Muscle of back (tissue), 13 donors: ENCODE results near the gene KCNA3. TPM values are rescaled to one million over a fixed set of nuclear protein-coding genes. Genes with fewer than 3 reads are reported as not detected.

Source experiments
- DNase-seq, 3 donors: peaks; one replicate each; pipeline versions ENCODE4 v3.0.0 to v3.0.0-alpha.2; 2013
- long read RNA-seq, 9 donors: transcript quantifications; one replicate each; lab custom pipeline, GENCODE V29; 2026
- polyA plus RNA-seq, 10 donors: library from polyadenylated mRNA; unstranded; fragments of 120-200 nt; gene quantifications; one replicate each; pipeline ENCODE4 v1.2.1, GENCODE V29; 2013; ENCODE audit not compliant: insufficient read length in 10 of 10

The KCNA3 gene
- 1 to 10 TPM in 1 of 10 donors, under 1 TPM in 9; 0.08 to 2.9 (median 0.23) TPM for polyA plus RNA-seq
- long read RNA-seq, donor 1 = 0 reads
- long read RNA-seq, donor 2 = 0 reads
- long read RNA-seq, donor 3 = 0 reads
- long read RNA-seq, donor 4, partial matches to known transcripts = 0 of 1 reads
- long read RNA-seq, donor 4, other reads (novel, unspliced or antisense) = 0 of 1 reads
- long read RNA-seq, donor 5, partial matches to known transcripts = 0 of 1 reads
- long read RNA-seq, donor 5, other reads (novel, unspliced or antisense) = 0 of 1 reads
- long read RNA-seq, donor 6, partial matches to known transcripts = 0 of 1 reads
- long read RNA-seq, donor 6, other reads (novel, unspliced or antisense) = 0 of 1 reads
- long read RNA-seq, donor 7 = 0 reads
- long read RNA-seq, donor 8 = 0 reads
- long read RNA-seq, donor 9 = 0 reads

DNA sequence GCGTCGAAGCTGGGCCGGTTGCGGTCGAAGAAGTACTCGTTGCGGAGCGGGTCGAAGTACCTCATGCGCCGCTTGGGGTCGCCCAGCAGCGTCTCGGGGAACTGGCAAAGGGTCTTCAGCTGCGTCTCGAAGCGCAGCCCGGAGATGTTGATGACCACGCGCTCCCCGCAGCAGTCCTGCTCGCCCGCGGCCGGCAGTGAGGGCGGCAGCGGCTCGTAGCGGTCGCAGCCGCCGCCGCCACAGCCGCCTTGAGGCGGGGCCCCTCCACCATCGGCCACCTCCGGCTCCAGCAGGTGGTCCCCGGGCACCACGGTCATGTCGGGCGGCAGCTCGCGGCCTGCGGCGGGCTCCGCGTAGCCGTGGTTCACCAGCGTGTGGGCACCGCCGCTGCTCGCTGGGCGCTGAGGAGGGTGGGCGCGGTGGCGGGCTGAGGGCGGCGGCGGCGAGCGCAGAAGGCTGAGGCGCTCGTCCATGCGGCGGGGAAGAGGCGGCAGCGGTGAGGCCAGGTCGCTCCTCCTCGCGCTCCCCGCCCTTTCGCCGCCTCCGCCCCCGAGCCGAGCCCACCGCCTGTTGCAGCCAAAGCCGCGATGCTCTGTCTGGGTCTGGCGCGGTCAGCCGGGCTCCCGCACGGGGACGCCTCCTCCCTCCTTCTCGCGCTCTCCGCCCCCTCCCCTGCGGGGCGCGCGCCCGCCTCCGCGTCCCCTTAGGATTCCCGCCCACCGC is at the start of gene KCNA3:
Gene KCNA3, minus strand, starts transcription at position 604 of the 723 bp plus-strand sequence. Its CDS starts 131 bp downstream, at position 473.
- peak in 2 of 3 donors; percentile 5 to 63 for DNase-seq

DNA sequence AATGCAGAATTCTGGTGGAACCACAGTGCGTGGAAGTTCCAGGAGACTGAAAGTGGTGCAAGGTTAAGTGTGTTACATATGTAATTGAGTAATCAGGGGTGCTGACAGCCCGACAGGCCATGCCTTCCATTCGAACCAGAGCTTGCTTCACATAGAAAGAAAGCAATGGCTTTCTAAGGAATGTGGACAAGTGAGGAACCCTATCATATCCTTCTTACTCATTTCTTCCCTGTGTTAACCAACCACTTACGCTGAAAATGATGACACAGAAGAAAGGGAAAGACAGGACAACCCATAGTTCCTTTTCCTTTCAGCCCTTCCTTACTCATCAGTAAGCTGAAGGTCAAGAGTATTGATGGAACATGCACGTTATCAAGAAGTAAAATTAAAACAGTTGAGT is 48.1 kb upstream of the KCNA3 start:
- DNase-seq = no peak

DNA sequence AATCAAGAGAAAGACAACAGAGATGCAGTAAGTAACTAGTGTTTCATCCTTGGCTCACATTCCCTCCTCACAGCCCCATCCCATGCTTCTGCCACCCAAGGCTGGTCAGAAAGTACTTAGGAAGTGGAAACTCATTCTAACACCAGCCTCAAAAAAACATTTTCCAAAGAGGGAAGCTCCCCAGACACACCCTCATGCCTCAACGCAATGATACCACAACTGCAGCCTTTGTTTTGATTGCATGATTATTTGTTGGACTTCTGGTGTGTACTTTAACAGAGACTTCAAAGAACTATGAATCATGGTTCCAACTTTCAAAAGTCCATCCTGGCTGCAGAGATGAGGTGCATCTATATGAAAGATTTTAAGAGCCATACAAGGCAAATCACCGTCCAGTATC is 45.2 kb upstream of the KCNA3 start:
- DNase-seq = no peak

DNA sequence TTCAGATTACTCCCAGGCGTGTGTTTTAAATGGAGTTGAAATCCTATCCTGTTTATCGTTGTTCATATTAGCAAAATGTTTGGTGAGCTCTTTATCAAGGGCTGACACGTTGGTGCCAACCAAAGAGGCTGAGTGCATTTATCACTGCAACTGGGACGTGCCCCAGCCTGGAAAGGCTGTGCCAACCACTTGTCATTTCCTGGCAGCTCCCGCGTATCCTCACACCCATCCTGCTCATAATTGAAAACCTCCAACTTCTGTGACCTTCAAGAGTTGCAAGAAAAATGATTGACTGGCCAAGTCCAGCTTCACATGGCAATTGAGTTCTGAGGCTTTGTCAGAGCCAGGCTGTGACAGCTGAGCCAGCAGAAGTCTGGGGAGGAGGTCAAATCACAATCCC is 43.7 kb upstream of the KCNA3 start:
- no peak for DNase-seq

DNA sequence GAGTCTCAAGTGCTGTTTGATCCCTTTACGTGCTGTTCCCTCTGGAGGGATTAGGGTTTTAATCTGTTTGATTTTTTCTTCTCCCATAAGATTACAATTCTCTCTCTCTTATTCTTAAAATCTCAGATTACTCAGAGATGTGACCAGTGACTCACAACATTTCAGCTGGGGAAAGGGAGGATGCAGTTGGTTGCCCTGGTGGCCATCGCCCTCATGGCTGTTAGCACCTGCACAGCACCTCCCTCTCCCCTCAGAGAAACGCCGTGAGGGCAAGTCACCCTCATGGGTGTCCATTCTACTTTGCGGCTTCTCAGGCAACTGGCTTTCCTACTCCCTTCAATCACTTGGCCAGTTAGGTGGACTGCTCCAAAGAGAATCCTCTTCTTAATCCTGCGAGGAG is 42.4 kb upstream of the KCNA3 start:
- no peak for DNase-seq

DNA sequence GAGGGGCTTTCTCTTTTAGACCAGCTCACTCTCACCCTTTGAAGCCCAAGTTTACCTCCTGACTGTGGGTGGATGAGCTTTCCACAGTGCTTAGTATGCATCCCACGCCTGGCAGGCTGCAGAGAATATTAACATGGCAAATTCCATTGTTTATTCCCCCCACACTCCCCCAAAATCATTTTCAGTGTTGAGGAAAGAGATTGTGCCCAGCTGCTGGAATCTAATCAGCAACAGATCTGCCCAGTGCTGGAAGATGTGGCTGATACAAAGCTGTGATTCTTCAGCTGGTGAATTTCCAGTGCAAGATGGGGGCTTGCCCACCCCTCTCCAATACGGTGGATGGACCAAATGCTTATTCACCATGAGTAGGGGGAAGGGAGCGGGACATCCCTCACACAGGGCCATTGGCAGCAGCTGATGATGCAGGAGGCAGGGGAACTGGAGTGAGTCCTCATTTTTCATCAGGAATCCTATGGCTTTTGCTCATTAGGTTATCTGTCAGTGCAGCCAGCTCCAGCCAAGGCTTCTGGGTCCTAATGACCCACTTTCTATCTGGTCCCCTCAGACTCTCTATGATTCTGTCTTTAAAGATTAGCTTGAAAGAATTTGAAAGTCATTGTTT is 39.7 kb upstream of the KCNA3 start:
- no peak for DNase-seq

DNA sequence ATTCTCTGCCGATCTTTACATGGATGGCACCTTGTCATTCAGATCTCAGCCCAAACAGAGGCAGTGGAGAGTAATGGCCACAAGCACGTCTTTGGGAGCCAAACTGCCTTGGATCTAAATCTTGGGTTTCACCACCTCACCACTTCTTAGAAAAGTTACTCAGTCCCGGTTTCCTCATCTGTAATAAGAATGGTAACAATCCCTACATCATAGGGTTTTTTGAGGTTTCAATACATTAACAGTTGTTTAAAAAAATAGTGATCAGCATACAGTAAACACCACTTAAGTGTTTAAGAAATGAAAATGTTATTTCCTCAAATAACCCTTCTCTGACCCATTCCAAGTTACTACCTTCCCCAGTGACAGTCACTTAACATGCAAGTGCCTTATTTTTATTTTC is 38.5 kb upstream of the KCNA3 start:
- no peak for DNase-seq

DNA sequence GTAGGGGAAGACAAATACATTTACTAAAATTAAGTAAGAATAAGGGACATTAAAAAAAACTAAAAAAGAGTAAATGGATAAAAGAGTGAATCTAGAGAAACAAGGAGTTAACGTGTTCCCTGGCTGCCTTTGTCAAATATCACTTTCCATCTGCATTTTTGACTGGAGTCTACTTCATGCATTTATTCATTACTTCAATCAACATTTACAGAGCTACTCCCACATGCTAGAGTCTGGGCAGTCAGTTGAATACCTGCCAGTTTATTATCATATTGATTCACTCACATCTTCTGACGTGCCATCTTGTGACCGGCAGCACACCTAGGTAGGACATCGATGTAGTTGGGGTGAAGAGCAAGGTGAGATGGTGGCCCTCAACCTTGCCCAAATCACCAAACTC is 35.6 kb upstream of the KCNA3 start:
- no peak for DNase-seq

DNA sequence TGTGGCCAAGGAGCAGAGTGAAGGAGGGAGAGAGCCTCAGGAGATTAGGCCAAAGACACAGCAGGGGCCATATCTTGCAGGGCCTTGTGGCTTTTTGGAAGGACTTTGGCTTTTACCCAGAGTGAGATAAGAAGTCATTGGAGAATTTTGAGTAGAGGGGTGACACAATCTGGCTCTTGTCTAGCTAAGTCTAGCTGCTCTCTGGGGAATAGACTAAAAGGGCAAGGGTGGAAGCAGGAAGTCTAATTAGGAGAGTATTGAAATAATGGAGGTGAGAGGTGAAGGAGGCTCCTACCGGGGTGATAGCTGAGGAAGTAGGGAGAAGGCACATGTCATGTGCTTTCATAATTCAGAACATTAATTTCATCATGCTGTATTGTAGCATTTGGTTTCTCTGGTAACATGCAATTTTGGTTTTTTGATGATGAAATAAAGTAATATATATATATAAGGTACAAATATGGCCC is 34.3 kb upstream of the KCNA3 start:
- DNase-seq = no peak

DNA sequence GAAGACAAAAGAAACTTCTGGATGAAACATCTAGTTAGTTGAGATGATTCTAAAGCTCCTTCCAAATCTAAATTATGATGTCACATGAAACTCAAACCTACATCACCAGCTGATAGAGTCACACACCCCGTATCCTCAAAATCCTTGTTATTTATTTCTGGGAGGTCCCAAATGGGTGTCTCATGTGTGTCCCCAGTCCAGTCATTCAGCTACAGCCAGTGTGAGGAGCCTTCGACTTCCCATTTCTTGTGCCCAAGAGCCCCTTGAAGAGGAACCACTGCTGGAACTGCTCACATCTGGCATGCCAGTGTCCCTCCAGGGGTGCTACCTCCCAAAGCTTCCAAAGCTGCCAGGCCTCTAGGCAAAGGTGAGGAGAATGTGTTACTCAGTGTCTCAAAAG is 32.5 kb upstream of the KCNA3 start:
- no peak for DNase-seq

DNA sequence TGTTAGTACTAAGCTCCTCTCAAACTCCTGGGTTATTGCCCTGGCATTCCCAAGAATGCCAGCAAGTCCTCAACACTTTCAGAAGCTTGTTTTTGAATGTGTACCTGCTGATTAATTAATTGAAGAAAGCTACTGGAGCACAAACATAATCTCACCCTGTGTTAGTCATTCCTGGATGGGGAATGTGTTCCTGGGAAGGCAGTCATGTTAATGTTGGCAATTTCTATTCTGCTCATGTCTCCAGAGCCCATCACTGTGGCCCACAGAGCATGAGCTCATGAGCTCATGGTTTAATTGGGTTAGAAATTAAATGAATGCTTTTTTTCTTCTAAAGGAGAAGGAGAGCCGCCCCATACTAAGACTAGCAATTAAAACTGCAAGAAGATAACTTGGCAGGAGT is 31.9 kb upstream of the KCNA3 start:
- DNase-seq = no peak

DNA sequence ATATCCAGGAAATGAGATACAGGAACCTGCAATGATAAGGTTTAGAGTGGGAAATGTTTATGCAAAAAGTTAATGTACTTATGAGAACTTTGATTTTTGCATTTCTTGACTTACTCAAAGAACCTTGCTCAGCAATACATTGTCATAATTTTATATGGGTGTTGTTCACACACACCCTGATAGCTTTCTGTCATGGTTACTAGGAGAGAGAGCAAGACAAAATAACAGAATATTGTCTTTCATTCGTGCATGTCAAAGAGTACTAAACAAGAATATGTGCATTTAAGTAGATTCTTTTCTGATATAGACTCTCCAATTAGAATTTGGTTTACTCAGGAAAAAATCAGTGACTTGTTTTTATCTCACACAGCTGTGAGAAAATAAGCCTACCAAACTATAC is 27.5 kb upstream of the KCNA3 start:
- no peak for DNase-seq

DNA sequence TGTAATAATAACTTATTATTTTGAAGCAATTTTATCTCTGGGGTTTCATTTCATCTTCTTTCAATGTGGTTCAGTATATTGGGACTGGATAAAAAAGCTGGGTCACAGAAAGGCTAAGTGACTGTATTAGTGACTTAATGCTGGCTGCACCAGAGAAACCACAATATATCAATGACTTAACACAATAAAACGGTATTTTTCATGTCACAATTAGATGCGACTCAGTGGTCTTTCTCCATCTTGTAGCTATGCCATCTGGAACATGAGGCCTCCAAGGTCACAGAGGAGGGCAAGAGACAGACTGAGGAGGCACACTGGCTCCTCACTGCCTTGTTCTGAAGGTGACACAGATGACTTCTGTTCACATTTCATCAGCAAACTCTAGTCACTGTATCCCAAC is 26.0 kb upstream of the KCNA3 start:
- DNase-seq = no peak

DNA sequence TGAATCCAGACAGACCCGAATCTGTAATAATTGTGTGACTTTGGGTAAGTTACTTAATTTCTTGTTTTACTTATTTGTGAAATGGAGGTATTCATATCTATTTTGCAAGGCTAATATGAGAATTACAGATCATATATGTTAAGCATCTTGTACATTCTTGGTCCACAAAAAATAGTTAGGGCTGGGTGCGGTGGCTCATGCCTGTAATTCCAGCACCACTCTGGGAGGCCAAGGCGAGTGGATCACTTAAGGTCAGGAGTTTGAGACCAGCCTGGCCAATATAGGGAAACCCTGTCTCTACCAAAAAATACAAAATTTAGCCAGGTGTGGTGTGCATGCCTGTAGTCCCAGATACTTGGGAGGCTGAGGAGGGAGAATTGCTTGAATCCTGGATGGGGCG is 22.9 kb upstream of the KCNA3 start:
- DNase-seq = no peak

DNA sequence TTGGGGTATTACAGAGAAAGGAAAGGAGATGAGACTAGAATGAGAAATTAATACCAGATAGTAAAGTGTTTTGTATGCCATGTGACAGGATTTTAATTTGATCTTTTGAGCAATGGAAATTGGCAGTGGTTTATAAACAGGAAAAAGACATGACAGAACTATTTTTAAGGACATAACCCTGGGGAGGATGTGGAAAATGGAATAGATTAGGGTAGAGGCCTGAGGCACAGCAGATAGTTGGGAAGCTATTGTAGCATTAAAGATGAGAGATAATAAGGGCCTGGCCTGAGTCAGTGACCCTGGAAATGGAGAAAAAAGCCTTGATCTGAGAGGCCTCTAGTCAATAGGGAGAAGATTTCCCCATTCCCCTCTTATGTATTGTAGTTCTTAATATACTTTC is 22.1 kb upstream of the KCNA3 start:
- DNase-seq = no peak

DNA sequence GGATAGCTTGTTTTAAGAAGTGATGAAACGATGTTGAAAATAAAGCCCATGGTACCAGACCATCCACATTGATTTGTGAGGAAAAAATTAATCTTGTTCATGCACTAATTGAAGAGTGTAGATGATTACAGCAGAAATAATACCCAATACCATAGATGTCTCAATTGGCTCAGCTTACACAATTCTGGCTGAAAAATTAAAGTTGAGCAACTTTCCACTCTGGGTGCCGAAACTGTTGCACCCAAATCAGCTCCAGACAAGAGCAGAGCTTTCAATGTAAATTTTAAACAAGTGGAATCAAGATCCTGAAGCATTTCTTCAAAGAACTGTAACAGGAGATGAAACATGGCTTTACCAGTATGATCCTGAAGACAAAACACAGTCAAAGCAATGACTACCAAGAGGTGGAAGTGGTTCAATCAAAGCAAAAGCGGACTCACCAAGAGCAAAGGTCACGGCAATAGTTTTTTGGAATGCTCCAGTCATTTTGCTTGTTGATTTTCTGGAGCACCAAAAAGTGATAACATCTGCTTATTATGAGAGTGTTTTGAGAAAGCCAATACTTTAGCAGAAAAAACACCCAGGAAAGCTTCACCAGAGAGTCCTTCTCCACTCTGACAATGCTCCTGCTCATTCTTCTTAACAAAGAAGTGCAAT is 16.1 kb upstream of the KCNA3 start:
- no peak for DNase-seq

DNA sequence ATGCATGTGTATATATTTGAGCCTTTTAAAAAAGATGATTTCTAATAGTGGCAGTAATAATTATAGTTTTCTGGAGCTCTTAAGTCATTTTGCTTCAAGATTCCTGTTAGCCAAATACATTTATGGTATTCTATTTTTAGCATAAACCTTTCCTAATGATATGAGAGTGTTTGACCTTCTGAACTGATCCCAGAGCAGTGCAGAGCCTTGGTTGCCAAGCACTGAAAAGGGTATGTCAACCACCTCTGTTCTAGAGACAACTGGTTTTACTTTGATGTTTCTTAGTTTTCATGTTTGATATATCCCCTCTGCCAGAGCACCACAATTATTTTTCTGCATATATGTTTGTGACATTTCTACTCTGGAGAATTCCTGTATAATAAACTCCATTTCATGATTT is 15.1 kb upstream of the KCNA3 start:
- DNase-seq = no peak

DNA sequence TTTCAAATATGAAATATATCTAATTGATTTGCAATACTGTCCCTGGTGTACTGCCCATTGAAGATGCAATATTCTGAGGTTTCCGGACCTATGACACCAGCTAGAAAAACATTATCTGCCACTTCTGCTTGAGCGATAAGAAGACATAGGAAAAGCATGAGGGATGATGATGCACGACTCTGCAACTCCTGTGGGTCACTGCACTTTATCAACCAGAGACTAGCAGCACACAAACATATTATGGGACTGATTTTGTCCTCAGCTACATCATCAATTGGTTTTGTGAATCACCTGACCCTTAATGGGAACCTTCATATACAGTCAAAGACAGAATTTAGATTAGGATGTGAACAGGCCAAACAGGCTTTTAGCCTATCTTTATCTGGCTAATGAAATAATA is 13.8 kb upstream of the KCNA3 start:
- DNase-seq = no peak

DNA sequence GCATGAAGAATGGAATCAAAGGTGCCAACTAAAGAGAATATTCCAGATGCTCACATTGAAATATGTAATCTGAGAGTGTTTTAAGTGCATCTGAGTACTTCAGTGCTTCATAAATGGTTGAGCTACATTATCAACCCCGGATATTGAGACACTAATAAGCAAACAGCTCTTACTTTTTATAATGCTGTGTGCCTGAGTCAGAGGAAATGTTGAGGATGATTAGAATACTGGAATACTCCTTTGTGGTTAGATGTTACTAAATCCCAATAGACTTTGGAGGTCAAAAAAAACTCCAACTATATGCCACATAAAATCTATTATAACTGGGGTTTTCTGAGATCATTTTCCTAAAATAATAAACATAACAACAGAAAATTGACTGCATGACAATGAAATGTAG is 12.5 kb upstream of the KCNA3 start:
- no peak for DNase-seq

DNA sequence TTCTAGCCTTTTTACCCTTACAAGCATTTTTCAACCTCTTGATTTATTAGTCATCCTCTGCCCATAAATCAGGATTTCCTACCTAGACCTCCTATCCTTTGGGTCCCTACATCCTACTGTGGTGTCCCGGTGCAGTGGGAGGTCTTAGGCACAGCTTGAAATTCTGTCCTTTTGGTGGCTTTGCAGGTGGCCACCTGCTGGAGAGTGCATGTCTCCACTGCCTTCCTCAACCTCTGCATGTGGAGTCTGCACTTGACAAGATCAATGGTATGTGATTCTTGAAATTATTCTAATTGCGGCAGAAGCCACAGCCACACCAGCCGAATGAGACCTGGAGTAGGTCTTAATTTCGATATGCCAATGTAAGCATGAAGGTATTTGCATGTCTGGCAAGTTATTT is 11.4 kb upstream of the KCNA3 start:
- no peak for DNase-seq

DNA sequence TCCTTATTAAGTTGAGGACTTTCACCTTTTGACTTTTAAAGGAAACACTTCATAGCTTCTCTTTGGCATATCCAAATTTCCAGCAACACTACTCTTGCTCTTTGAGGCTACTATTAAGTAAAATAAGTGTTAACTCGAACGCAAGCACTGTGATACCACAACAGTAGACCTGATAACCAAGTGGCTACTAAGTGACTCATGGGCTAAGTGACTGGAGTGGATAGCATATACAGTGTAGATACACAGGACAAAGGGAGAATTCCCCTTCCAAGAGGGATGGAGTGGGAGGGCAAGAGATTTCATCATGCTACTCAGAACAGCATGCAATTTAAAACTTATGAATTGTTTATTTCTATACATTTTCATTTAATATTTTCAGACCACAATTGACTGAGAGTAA is 9.8 kb upstream of the KCNA3 start:
- no peak for DNase-seq

DNA sequence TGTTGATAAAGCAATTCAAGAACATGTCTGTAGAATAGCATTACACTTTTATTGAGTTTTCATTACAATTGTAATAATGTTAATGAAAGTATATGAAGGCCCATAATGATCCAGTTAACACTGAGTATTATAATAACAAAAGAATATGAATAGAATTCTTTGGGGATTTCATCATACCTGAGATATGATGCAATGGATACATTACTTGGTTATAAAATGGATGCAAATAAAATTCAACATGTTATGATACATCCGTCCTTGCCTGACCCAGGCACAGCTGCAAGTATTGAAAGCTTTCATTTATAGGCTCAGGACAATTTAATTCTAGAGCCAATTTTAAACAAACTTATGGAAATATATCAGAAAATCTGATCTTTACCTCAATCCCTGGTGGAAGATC is 8.2 kb upstream of the KCNA3 start:
- no peak for DNase-seq
